GM18505 (cell line): ENCODE data around the gene CLTCL1.

ENCODE experiments used
- ATAC-seq: cut with Tn5 transposase; IDR thresholded peaks from one replicate; pipeline ENCODE4 v1.9.1; 2021; ENCODE audit not compliant: unreplicated experiment
- POLR2A ChIP-seq: IDR thresholded peaks from 4 replicates; pipeline ENCODE4 v1.6.1; 2011; ENCODE audit warnings: borderline replicate concordance; ENCODE audit not compliant: insufficient read depth, insufficient read length; ENCODE audit errors: extremely low read depth

CLTCL1 gene

GRCh38 chr22:19152942-19153883 lies 138.3 kb downstream of the CLTCL1 start:
- no peak for ATAC-seq
- no peak for TF ChIP-seq POLR2A

GRCh38 chr22:19151329-19152191 lies 140.0 kb downstream of the CLTCL1 start:
- no peak for TF ChIP-seq POLR2A
- ATAC-seq: no peak

- no peak for ATAC-seq
- TF ChIP-seq POLR2A: no peak
Measured at GRCh38 chr22:19150482-19151328, 140.8 kb downstream of the CLTCL1 start.

- TF ChIP-seq POLR2A: no peak
Measured at GRCh38 chr22:19149991-19150390, 141.5 kb downstream of the CLTCL1 start, which contains the start of gene GSC2. GSC2 (minus strand) TSS chr22:19150292; CDS start chr22:19150283, 9 bp downstream.

GRCh38 chr22:19149047-19149883 lies 142.3 kb downstream of the CLTCL1 start:
- no peak for ATAC-seq
- TF ChIP-seq POLR2A: no peak

More at GRCh38 chr22:19149991-19150390, 141.5 kb downstream of the CLTCL1 start, which contains the start of gene GSC2:
- ATAC-seq: no peak

- no peak for TF ChIP-seq POLR2A
- ATAC-seq: no peak
Measured at GRCh38 chr22:19148417-19149046, 143.0 kb downstream of the CLTCL1 start.

- TF ChIP-seq POLR2A: no peak
- ATAC-seq: no peak
Measured at GRCh38 chr22:19147195-19147780, 144.2 kb downstream of the CLTCL1 start.

- no peak for ATAC-seq
- TF ChIP-seq POLR2A: no peak
Measured at GRCh38 chr22:19146215-19146968, 145.1 kb downstream of the CLTCL1 start.

GRCh38 chr22:19143967-19144400 lies 147.5 kb downstream of the CLTCL1 start:
- TF ChIP-seq POLR2A: no peak
- no peak for ATAC-seq

GRCh38 chr22:19143212-19143611 lies 148.3 kb downstream of the CLTCL1 start:
- no peak for ATAC-seq
- no peak for TF ChIP-seq POLR2A
